Gastroesophageal sphincter (tissue), 3 donors: Measurements from ENCODE around the gene RNF103.

Experiments
- EP300 ChIP-seq: sonication (generic); formaldehyde crosslinking; IDR thresholded peaks from one replicate; pipeline ENCODE4 v1.6.1; 2017; ENCODE audit warnings: antibody characterized with exemption, mild to moderate bottlenecking
- POLR2A ChIP-seq, 2 donors: fragments of 450-650 bp; IDR thresholded peaks; one replicate each; pipeline ENCODE4 v1.6.1; 2017; ENCODE audit warnings: antibody characterized with exemption in 2 of 2, mild to moderate bottlenecking in 2 of 2, moderate library complexity in 1 of 2
- TF ChIP-seq, protein P1 (sequence below), 4 experiments: fragments of 200-600 bp in 2 of 4; fragments of 450-650 bp in 2 of 4; sonication (generic) in 1 of 4; IDR thresholded peaks; one replicate each; pipeline ENCODE4 v1.5.1; 2017 to 2019; ENCODE audit warnings: antibody characterized with exemption in 4 of 4, mild to moderate bottlenecking in 2 of 4, moderate library complexity in 2 of 4

DNA sequence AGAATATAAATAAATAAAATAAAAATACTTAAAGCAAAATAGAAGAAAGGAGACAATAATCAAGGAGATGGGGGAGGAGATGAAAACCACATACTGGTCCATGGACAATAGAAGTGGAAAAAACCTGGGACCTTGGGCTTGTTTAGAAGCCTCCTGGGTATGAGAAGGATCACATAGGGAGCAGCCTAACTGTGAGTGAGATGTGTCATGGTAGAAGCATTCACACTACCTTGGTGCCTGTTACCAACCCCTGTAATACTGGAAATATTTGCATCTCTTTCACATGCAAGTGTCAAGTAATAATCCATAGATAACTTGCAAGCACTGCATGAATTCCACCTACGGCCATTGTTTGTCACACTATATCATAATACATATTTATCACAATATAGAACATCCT is 23.2 kb upstream of the RNF103 start:
- TF ChIP-seq, protein P1, sequence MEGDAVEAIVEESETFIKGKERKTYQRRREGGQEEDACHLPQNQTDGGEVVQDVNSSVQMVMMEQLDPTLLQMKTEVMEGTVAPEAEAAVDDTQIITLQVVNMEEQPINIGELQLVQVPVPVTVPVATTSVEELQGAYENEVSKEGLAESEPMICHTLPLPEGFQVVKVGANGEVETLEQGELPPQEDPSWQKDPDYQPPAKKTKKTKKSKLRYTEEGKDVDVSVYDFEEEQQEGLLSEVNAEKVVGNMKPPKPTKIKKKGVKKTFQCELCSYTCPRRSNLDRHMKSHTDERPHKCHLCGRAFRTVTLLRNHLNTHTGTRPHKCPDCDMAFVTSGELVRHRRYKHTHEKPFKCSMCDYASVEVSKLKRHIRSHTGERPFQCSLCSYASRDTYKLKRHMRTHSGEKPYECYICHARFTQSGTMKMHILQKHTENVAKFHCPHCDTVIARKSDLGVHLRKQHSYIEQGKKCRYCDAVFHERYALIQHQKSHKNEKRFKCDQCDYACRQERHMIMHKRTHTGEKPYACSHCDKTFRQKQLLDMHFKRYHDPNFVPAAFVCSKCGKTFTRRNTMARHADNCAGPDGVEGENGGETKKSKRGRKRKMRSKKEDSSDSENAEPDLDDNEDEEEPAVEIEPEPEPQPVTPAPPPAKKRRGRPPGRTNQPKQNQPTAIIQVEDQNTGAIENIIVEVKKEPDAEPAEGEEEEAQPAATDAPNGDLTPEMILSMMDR (IDR thresholded peaks at IDR 0.05) = no peak
- TF ChIP-seq EP300 (no peak), POLR2A (IDR thresholded peaks at IDR 0.05) (no peak)
